Measurements from ENCODE around the gene AADACL3.

Gene AADACL3

GRCh38 chr1:12738934-12739333 is 23.0 kb downstream of the AADACL3 start:
- no peak for DNase-seq (ENCODE audit: low read depth)
- TF ChIP-seq, protein P1, sequence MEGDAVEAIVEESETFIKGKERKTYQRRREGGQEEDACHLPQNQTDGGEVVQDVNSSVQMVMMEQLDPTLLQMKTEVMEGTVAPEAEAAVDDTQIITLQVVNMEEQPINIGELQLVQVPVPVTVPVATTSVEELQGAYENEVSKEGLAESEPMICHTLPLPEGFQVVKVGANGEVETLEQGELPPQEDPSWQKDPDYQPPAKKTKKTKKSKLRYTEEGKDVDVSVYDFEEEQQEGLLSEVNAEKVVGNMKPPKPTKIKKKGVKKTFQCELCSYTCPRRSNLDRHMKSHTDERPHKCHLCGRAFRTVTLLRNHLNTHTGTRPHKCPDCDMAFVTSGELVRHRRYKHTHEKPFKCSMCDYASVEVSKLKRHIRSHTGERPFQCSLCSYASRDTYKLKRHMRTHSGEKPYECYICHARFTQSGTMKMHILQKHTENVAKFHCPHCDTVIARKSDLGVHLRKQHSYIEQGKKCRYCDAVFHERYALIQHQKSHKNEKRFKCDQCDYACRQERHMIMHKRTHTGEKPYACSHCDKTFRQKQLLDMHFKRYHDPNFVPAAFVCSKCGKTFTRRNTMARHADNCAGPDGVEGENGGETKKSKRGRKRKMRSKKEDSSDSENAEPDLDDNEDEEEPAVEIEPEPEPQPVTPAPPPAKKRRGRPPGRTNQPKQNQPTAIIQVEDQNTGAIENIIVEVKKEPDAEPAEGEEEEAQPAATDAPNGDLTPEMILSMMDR (IDR thresholded peaks at IDR 0.05; ENCODE audit: insufficient read depth, low read depth, low read length, missing control alignments) = no peak
- H3K4me3 ChIP-seq (ENCODE audit: low read length) = no peak overlapping the region

GRCh38 chr1:12739613-12740012 is 23.7 kb downstream of the AADACL3 start:
- H3K4me3 ChIP-seq (ENCODE audit: low read length) = no peak overlapping the region
- DNase-seq (ENCODE audit: low read depth) = no peak
- TF ChIP-seq, protein P1 (IDR thresholded peaks at IDR 0.05; ENCODE audit: insufficient read depth, low read depth, low read length, missing control alignments) = no peak

DNA sequence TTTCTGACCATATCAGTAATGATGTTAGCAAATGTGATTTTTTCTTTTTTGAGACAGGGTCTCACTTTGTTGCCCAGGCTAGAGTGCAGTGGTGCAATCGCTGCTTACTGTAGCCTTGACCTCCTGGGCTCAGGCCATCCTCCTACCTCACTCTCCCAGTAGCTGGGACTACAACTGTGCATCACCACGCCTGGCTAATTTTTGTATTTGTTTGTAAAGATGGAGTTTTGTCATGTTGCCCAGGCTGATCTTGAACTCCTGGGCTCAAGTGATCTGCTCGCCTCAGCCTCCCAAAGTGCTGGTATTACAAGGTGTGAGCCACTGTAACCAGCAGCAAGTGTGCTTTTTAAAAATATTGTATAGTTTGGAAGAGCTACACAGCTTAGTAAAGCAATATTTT is 26.0 kb downstream of the AADACL3 start:
- H3K4me3 ChIP-seq (ENCODE audit: low read length) = no peak overlapping the region
- TF ChIP-seq, protein P1 (IDR thresholded peaks at IDR 0.05; ENCODE audit: insufficient read depth, low read depth, low read length, missing control alignments) = no peak

GRCh38 chr1:12745126-12745991 is 29.4 kb downstream of the AADACL3 start:
- H3K4me3 ChIP-seq (ENCODE audit: low read length) = no peak overlapping the region
- TF ChIP-seq, protein P1 (IDR thresholded peaks at IDR 0.05; ENCODE audit: insufficient read depth, low read depth, low read length, missing control alignments) = no peak
- no peak for DNase-seq (ENCODE audit: low read depth)

More for the DNA sequence above, 26.0 kb downstream of the AADACL3 start:
- no peak for DNase-seq (ENCODE audit: low read depth)

- H3K4me3 ChIP-seq (ENCODE audit: low read length) = no peak within 1 kb of the TSS
- DNase-seq (ENCODE audit: low read depth) = no peak
- TF ChIP-seq, protein P1 (IDR thresholded peaks at IDR 0.05; ENCODE audit: insufficient read depth, low read depth, low read length, missing control alignments) = no peak
Measured at GRCh38 chr1:12745992-12746323, 30.0 kb downstream of the AADACL3 start, which contains the start of gene CFAP107. CFAP107 (plus strand) TSS chr1:12746200; CDS start chr1:12746431, 231 bp downstream.

DNA sequence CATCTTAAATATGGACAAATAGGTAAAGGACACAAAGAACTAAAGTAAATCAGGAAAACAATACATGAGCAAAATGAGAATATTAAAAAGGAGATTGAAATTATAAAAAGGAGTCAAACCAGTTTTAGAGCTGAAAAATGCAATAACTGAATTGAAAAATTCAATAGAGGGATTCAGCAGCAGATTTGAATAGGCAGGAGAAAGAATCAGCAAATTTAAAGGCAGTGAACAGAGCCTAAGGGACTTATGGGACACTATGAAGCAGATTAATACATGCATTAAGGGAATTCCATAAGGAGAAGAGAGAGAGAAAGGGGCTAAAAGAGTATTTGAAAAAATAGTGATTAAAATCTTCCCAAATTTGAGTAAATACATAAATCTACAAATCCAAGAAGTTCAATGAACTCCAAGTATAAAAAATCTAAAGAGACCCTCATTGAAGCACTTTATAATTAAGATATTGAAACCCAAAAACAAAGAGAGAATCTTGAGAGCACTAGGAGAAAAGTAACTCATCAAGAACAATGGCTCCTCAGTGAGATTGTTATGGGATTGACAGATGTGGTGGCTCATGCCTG is 33.0 kb downstream of the AADACL3 start:
- TF ChIP-seq, protein P1 (IDR thresholded peaks at IDR 0.05; ENCODE audit: insufficient read depth, low read depth, low read length, missing control alignments) = no peak
- no peak overlapping the region for H3K4me3 ChIP-seq (ENCODE audit: low read length)
- no peak for DNase-seq (ENCODE audit: low read depth)
